Heart left ventricle (tissue), 16 donors: Measurements from ENCODE around the gene GTF2H2. TPM values are rescaled to one million over a fixed set of nuclear protein-coding genes. Genes with fewer than 3 reads are reported as not detected.
"Not testable (repeated sequence)": the region's sequence is repeated elsewhere in the genome, so short reads cannot be mapped to it uniquely, and the experiment has no call there.

ENCODE experiments used
- ATAC-seq, 4 donors: fragments of 200-7000 bp; cut with Tn5 transposase; one replicate each; pipeline ENCODE4 v1.9.1; 2020 to 2022; ENCODE audit warnings: moderate library complexity in 4 of 4, mild to moderate bottlenecking in 3 of 4, moderate number of reproducible peaks in 1 of 4
- DNase-seq, 5 donors: peaks; one replicate each; pipeline ENCODE4 v3.0.0-alpha.2; 2020
- H3K27ac ChIP-seq, 12 donors: fragments of 200-600 bp; sonication (generic) in 4 of 12; one replicate each; pipeline versions ENCODE4 v1.5.0 to v1.8.0; 2016 to 2022; ENCODE audit warnings: mild to moderate bottlenecking in 2 of 12
- H3K27me3 ChIP-seq, 9 donors: fragments of 200-600 bp; sonication (generic) in 2 of 9; one replicate each; pipeline versions ENCODE4 v1.5.1 to v1.8.0; 2016 to 2022; ENCODE audit warnings: mild to moderate bottlenecking in 3 of 9
- H3K36me3 ChIP-seq, 9 donors: fragments of 200-600 bp; sonication (generic) in 2 of 9; one replicate each; pipeline versions ENCODE4 v1.5.0 to v1.8.0; 2018 to 2022; ENCODE audit warnings: mild to moderate bottlenecking in 2 of 9
- H3K4me1 ChIP-seq, 12 donors: fragments of 200-600 bp; sonication (generic) in 4 of 12; one replicate each; pipeline versions ENCODE4 v1.5.0 to v1.8.0; 2016 to 2022; ENCODE audit warnings: mild to moderate bottlenecking in 3 of 12
- H3K4me3 ChIP-seq, 12 donors: fragments of 200-600 bp; sonication (generic) in 4 of 12; one replicate each; pipeline versions ENCODE4 v1.5.0 to v1.8.0; 2017 to 2022; ENCODE audit warnings: mild to moderate bottlenecking in 9 of 12, moderate library complexity in 4 of 12
- H3K9me3 ChIP-seq, 12 donors: fragments of 200-600 bp; sonication (generic) in 4 of 12; one replicate each; pipeline versions ENCODE4 v1.5.0 to v1.8.0; 2016 to 2022; ENCODE audit warnings: mild to moderate bottlenecking in 1 of 12
- CTCF ChIP-seq, 12 donors: fragments of 200-600 bp; sonication (generic) in 4 of 12; IDR thresholded peaks; one replicate each; pipeline versions ENCODE4 v1.5.0 to v1.8.0; 2018 to 2022; ENCODE audit warnings: antibody characterized with exemption in 12 of 12, mild to moderate bottlenecking in 5 of 12
- POLR2A ChIP-seq, 2 donors: fragments of 450-650 bp; IDR thresholded peaks; one replicate each; pipeline ENCODE4 v1.6.1; 2017; ENCODE audit warnings: antibody characterized with exemption in 2 of 2, mild to moderate bottlenecking in 2 of 2, moderate library complexity in 2 of 2
- WGBS, 4 donors: extraction: QIAGEN DNeasy Blood & Tissue Kit in 2 of 4; methylation state at CpG; one replicate each; pipeline versions ENCODE4 v1.1.5 to v1.1.7; 2013 to 2018; 5-methylcytosine and 5-hydroxymethylcytosine counted together
- intact Hi-C, 10 donors: fragments of 100-400 bp; cut with DNase I; formaldehyde crosslinking; loops; one replicate each; pipeline versions ENCODE4 v1.11.1 to v1.14.2; 2022
- polyA plus RNA-seq, 2 donors: library from polyadenylated mRNA; stranded (reverse); fragments of 200-250 nt; gene quantifications; one replicate each; pipeline ENCODE4 v1.2.3, GENCODE V29; 2013
- total RNA-seq, 9 donors: library from RNA; depleted of rRNA in 2 of 9; stranded (reverse); fragments of >200 nt in 2 of 9; fragmentation: NEBNext Ultra II Directional in 3 of 9; extraction: Animal tissue kit (Norgen Biotek cat#: 25700) in 3 of 9; gene quantifications; one replicate each; pipeline versions ENCODE4 v1.1.0 to v1.2.4, GENCODE V29; 2016 to 2023
- donor health status: ischemic (EF 13 %, LVEDD 7.1; RV severe dilation, severe dysfunction).
- donor health status: healthy with polysubstance abuse.
- donor health status: DM: no; HTN: yes; CAD: no.
- donor health status: DM: no; HTN: no; CAD: no.
- donor health status: ischemic (EF 25% LVEDD 6.9; RV normal size, moderate dysfunction).
- donor health status: ischemic (EF 25% LVEDD 5.7; RV mildly dilated, moderate dysfunction).
- donor health status: healthy.
- donor health status: DM: yes; HTN: yes; CAD: no.
- donor health status: ischemic (EF 35%, LVEDD 5.7; RV mildly dilated, moderate dysfunction).
- donor health status: nonischemic (EF 11% LVEDD 7.7; RV severe dilation, severe dysfunction).
- donor health status: DM: yes; HTN: yes; CAD: no.
- donor health status: PGD.
- donor health status: ischemic (EF 29% LVEDD 5.4; RV normal size, mild dysfunction).
- donor health status: nonischemic (EF 23%, LVEDD 6.1; RV moderate dilation, normal function).

The GTF2H2 gene
- total and polyA plus RNA-seq, 11 donors: 5.0 to 16.1 (median 8.8) TPM

GRCh38 chr5:71014176-71014575, 53.3 kb downstream of the GTF2H2 start:
- no peak overlapping the region for H3K4me3 ChIP-seq
- WGBS, 4 donors: 87 to 93% (median 90%) methylated on average over 8 of the region's 8 CpGs
- intact Hi-C loops: no loop called here
- no peak for ATAC-seq
- peaks cover 0 to 31% (median 0%) of the 10 kb centered on the region in 9 donors for H3K36me3 ChIP-seq
- DNase-seq: peak in 1 of 5 donors; percentile 18
- TF ChIP-seq POLR2A (IDR thresholded peaks at IDR 0.05): no peak
- TF ChIP-seq CTCF (IDR thresholded peaks at IDR 0.05): no peak
- H3K27ac ChIP-seq: no peak overlapping the region
- peaks cover 0 to 13% (median 0%) of the 10 kb centered on the region in 12 donors for H3K4me1 ChIP-seq
- H3K27me3 ChIP-seq: no peaks in the 10 kb centered on the region
- no peaks in the 10 kb centered on the region for H3K9me3 ChIP-seq

- no peak for DNase-seq
- H3K36me3 ChIP-seq: peaks cover 0 to 31% (median 0%) of the 10 kb centered on the region in 9 donors
- intact Hi-C loops: no loop called here
- WGBS, 4 donors: 84 to 87% (median 86%) methylated on average over 12 of the region's 12 CpGs
- no peak overlapping the region for H3K4me3 ChIP-seq
- ATAC-seq: no peak
- TF ChIP-seq POLR2A (IDR thresholded peaks at IDR 0.05) (no peak), CTCF (IDR thresholded peaks at IDR 0.05) (no peak)
- H3K27me3 ChIP-seq: no peaks in the 10 kb centered on the region
- H3K4me1 ChIP-seq: peaks cover 0 to 13% (median 0%) of the 10 kb centered on the region in 12 donors
- H3K9me3 ChIP-seq: no peaks in the 10 kb centered on the region
- H3K27ac ChIP-seq: no peak overlapping the region
Observed at GRCh38 chr5:71013575-71013974, 53.9 kb downstream of the GTF2H2 start.

- Histone ChIP-seq H3K36me3 (peaks cover 0 to 31% (median 0%) of the 10 kb centered on the region in 9 donors), H3K27ac (no peak overlapping the region), H3K4me3 (no peak overlapping the region), H3K9me3 (no peaks in the 10 kb centered on the region), H3K27me3 (no peaks in the 10 kb centered on the region), H3K4me1 (peaks cover 0 to 13% (median 0%) of the 10 kb centered on the region in 12 donors)
- intact Hi-C loops: no loop called here
- WGBS, 4 donors: 78 to 88% (median 81%) methylated on average over 8 of the region's 8 CpGs
- DNase-seq: no peak
- TF ChIP-seq CTCF (IDR thresholded peaks at IDR 0.05) (no peak), POLR2A (IDR thresholded peaks at IDR 0.05) (no peak)
- no peak for ATAC-seq
Observed at GRCh38 chr5:71011194-71011792, 56.2 kb downstream of the GTF2H2 start.

GRCh38 chr5:71006983-71007382, 60.5 kb downstream of the GTF2H2 start:
- 70 to 75% methylated on average over 2 to 3 of the region's 7 CpGs; no CpG with 5 or more reads in 2 of the 4 donors for WGBS, 4 donors
- H3K4me3 ChIP-seq, H3K27me3 ChIP-seq, H3K4me1 ChIP-seq, H3K27ac ChIP-seq, intact Hi-C loops, H3K9me3 ChIP-seq, DNase-seq: not testable (repeated sequence)
- H3K36me3 ChIP-seq: peaks cover 0 to 22% (median 0%) of the 10 kb centered on the region in 9 donors
- ATAC-seq: peak in 1 of 4 donors; percentile 45

Other genes starting within 250 kb of the GTF2H2 start
- gene SERF1A, start 167.0 kb downstream of the GTF2H2 start, total RNA-seq: 10 to 100 TPM in 1 of 9 donors, 1 to 10 TPM in 8; 2.1 to 13.1 (median 5.1) TPM
- 1 to 10 TPM; 2.4 to 6.3 TPM for gene SERF1A, start 167.0 kb downstream of the GTF2H2 start, polyA plus RNA-seq
- 10 to 100 TPM in 7 of 9 donors, 1 to 10 TPM in 2; 9.4 to 23.1 (median 15.1) TPM for gene SMN1, start 142.6 kb downstream of the GTF2H2 start, total RNA-seq
- gene SMN1, start 142.6 kb downstream of the GTF2H2 start, polyA plus RNA-seq: 10 to 100 TPM; 24.5 to 28.9 TPM
- 10 to 100 TPM in 2 of 9 donors, 1 to 10 TPM in 7; 4.3 to 60.7 (median 5.0) TPM for gene NAIP, start 42.3 kb downstream of the GTF2H2 start, total RNA-seq
- gene NAIP, start 42.3 kb downstream of the GTF2H2 start, polyA plus RNA-seq: 1 to 10 TPM; 1.8 to 3.4 TPM